Skin epidermis (tissue), 12 donors: Measurements from ENCODE around the gene EIF3K.
A peak's percentile ranks its signal among the peaks of the same experiment; 100 is the strongest.

Source experiments
- H3K27ac ChIP-seq, 21 experiments: fragments of 200-600 bp; sonication (generic) in 11 of 21; one replicate each; pipeline ENCODE4 v1.5.0; 2020; ENCODE audit warnings: mild to moderate bottlenecking in 3 of 21, inconsistent platforms in 2 of 21, moderate library complexity in 2 of 21
- H3K4me3 ChIP-seq, 7 experiments: fragments of 200-600 bp; sonication (generic) in 2 of 7; one replicate each; pipeline ENCODE4 v1.5.0; 2020; ENCODE audit warnings: inconsistent platforms in 2 of 7, mild to moderate bottlenecking in 2 of 7, moderate library complexity in 1 of 7

Gene EIF3K

GRCh38 chr19:38678217-38678890 is 59.4 kb downstream of the EIF3K start:
- Histone ChIP-seq H3K27ac (peak overlapping the region in 18 of 21 experiments; percentile 0 to 92 (median 57)), H3K4me3 (no peak overlapping the region)

DNA sequence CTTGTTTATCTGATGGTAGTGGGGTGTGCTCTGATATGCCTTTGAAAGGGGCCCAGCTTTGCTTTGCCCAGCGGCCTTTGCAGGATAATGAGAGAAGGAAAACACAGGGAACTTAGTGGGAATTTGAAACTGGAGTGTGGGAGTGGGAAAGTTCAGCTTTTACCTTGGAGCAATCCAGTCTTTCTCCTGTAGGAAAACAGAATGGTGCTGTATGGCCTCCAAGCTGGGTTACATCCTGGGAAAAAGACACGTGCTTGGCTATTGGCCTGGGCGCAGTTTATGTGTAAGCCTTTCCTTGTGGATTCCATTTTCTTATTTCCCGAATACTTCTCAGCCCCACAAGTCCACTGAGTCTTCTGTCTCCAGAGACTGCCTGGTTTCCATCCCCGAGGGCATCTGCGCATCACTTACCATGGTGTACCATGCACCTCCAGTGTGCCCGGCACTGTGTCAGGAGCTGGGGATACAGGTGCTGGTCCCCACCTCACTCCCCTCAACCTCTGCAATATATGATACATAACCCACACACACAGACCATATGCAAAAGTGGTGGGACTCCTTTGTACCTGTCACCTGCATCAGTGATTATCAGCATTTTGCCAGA is 60.0 kb downstream of the EIF3K start:
- no peak overlapping the region for H3K4me3 ChIP-seq
- peak overlapping the region in 16 of 21 experiments; percentile 0 to 92 (median 57) for H3K27ac ChIP-seq

GRCh38 chr19:38679839-38680238 is 60.9 kb downstream of the EIF3K start:
- Histone ChIP-seq H3K27ac (peak overlapping the region in 11 of 21 experiments; percentile 22 to 98 (median 43)), H3K4me3 (no peak overlapping the region)

GRCh38 chr19:38682195-38682867 is 63.3 kb downstream of the EIF3K start:
- Histone ChIP-seq H3K4me3 (no peak overlapping the region), H3K27ac (peak overlapping the region in 20 of 21 experiments; percentile 80 to 98 (median 92))

GRCh38 chr19:38682872-38683392 is 63.9 kb downstream of the EIF3K start:
- H3K4me3 ChIP-seq: no peak overlapping the region
- peak overlapping the region; percentile 49 to 98 (median 92) for H3K27ac ChIP-seq

- Histone ChIP-seq H3K27ac (peak overlapping the region; percentile 49 to 98 (median 92)), H3K4me3 (no peak overlapping the region)
Observed at GRCh38 chr19:38683393-38684077, 64.5 kb downstream of the EIF3K start.

DNA sequence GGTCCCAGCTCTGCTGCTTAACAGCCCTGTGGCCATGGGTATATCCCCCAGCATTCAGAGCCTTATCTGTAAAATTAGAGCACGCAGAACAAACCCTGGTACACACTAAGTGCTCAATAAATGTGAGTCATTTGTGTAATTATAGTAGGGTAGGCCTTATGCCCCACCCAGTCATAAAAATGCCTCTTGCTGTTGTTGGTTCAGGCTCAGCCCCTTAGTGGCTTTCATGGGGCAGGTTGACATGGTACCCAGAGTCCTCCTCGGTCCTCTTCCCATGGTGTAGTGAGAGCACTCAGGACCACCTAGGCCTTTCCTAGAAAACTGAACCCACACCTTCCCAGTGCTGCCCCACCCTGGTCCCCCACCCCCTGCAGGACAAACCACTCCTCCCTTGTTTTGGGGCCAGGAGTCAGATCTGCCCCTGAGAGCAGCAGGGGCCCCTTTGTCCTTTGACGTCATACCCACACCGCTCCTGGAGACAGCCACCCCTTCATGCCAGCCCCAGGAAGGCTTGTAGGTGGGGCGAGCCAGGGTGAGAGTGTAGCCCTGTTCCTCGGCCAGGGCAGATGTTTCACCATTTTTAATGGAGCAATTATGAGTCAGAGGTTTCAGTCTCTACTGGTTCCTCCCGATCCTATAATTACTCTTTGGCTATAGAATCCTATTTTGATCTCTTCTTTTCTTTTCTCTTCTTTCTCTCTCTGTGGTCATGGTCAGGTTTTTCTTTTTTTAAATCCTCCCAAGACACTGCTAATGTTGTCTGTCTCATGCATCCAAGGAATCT is 65.3 kb downstream of the EIF3K start:
- Histone ChIP-seq H3K4me3 (no peak overlapping the region), H3K27ac (peak overlapping the region; percentile 45 to 98 (median 92))

DNA sequence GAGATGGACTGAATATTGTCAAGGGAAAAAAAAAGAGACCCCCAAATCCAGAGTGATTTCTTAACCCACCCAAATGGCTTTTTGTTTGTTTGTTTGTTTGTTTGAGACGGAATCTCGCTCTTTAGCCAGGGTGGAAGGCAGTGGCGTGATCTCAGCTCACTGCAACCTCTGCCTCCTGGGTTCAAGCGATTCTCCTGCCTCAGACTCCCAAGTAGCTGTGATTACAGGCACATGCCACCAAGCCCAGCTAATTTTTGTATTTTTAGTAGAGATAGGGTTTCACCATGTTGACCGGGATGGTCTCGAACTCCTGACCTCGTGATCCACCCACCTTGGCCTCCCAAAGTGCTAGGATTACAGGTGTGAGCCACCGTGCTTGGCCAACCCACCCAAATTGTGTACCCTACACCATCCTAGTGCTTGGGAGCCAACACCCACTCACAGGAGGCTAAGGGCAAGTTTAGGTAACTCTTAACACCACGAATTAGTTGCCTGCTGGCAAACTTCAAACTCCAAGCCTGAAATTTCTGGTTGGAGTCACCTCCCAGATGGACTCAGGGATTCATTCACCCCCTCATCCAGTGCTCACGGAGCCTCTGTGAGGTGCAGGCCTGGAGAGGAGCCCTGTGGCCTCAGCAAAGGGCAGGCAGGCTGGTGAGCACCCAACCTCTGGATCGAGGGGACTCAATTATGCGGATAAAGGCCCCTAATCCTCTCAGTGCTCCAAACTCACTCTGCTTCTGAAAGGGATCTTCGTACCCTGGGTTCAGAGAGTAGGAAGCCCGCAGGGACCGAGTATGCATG is 66.1 kb downstream of the EIF3K start:
- H3K4me3 ChIP-seq: no peak overlapping the region
- H3K27ac ChIP-seq: peak overlapping the region; percentile 45 to 98 (median 92)

DNA sequence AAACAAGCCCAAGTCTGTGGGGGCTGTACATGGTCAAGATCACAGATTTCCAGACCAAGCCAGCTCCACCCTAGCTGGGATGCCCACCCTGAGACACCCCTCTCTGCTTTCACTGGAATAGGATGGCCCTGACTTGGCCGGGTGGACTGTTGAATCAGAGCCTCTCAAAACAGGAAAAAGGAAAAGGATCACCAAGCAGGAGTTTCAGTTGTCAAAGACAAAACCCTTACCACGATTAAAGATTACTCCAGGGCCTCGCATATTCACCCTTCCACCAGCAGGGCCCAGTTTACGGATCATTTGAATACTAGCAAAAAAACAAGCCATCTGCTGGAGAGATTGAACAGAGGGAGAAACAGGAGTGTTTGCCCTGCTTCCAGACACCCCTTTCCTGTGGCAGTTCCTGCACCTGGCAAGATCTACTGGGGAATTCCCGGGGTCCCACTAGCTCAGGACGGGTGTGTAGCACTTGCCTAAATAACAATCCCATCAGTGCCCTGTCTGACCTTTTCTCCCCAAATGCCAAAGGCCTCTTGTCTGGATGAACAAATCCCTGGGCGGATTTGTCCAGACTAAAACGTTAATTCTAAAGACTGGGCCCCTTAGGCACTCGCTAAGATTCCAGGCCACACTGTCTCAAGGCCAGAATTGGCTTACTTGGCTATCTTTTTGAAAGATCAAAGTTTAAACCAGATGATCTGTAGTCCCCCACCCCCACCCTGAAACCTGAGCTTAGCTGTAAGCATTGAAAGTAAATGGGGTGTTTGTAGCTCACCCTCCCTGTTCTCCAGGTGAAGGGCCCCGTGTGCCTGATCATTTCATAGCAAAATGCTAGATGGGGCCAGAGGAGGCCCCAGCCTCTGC is 66.9 kb downstream of the EIF3K start:
- Histone ChIP-seq H3K4me3 (no peak overlapping the region), H3K27ac (peak overlapping the region in 20 of 21 experiments; percentile 80 to 98 (median 92))

- Histone ChIP-seq H3K4me3 (no peak overlapping the region), H3K27ac (peak overlapping the region in 20 of 21 experiments; percentile 80 to 98 (median 92))
Observed at GRCh38 chr19:38686530-38686888, 67.5 kb downstream of the EIF3K start.
